ENCODE data around the gene FAM229B.

FAM229B gene

DNA sequence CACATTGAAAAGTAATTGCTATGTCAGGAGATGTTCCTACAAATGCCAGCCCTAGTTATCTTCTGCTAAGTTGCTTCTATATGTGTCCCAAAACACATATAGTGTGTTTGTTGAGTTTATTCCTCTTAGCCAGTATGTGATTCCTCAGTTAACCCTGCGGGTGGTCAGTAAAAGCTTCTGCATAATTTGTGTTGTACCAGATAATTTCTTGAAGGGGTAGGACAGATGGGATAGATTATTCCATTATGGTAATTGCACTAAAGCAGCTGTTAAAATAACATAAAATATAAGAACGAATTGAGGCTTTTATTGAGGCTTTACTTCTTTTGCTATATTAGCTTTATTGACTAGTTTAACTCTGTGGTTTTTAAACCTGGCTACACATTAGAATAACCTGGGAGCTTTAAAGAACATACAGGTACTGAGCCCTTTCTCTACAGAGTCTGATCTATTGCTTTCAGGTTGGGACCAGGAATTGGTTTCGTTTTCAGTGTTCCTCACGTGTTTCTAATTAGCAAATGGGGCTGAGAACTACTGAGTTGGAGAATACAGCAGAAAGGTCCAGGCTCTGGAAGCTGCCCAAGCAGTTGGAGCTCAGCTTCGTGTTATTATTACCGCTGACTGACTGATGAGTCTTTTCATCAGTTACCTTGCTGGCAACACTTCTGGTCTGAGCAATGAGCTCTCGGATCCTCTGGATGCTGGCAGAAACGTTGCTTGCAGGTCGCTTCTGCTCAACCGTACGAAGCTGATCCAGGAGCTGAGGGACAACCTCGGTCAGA is 56.9 kb downstream of the FAM229B start:
- no peak for DNase-seq (ENCODE audit: low spot score)

GRCh38 chr6:112145080-112145573 is 57.7 kb downstream of the FAM229B start:
- DNase-seq (ENCODE audit: low spot score), result no peak

DNA sequence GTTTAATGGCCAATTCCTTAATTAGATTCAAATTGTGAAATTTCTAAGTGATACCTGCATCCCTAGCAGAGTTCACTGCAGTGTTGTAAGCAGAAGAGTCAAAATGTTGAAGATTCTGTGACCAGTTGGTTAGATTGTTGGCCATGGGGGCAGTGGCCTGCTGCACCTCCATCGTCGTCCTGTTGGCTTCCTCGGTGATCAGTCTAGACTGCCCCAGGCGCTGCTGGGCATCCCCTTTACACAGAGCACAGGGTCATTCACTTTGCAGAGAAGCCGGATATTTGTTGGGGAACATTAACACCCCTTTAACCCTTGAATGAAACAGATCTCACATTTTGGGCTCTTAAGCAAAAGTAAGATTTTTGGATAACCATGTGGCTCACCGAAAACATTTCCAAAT is 60.7 kb downstream of the FAM229B start:
- no peak for DNase-seq (ENCODE audit: low spot score)

DNA sequence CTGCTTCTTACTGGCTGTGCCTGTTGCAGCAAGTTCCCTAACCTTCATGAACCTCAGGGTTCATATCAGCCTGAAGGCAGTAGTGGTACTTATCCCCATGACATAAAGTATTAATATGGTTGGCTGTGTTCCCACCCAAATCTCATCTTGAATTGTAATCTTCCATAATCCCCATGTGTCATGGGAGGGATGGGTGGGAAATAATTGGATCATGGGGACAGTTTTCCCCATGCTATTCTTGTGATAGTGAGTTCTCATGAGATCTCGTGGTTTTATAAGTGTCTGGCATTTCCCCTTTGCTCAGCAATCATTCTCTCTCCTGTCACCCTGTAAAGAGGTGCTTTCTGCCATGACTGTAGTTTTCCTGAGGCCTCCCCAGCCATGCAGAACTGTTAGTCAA is 61.8 kb downstream of the FAM229B start:
- DNase-seq (ENCODE audit: low spot score), result no peak

- no peak for DNase-seq (ENCODE audit: low spot score)
These were observed 62.4 kb downstream of the FAM229B start for GRCh38 chr6:112149719-112150263.

GRCh38 chr6:112150363-112150762 is 63.0 kb downstream of the FAM229B start:
- DNase-seq (ENCODE audit: low spot score), result no peak

Measured in CD4-positive, alpha-beta T cell treated with Interleukin-6 at 100 ng/mL for 8 hours (primary cell).